Astrocyte (in vitro differentiated cells and primary cell): ENCODE measurements around the gene TMEM196.

Source experiments
- EZH2 ChIP-seq: IDR thresholded peaks from 2 replicates; pipeline ENCODE4 v1.6.1; 2012; ENCODE audit warnings: mild to moderate bottlenecking, low read length, inconsistent platforms; ENCODE audit not compliant: insufficient read depth
- TF ChIP-seq, protein P1 (sequence below): IDR thresholded peaks from 2 replicates; pipeline ENCODE4 v1.5.1; 2011; ENCODE audit warnings: low read depth, mild to moderate bottlenecking, inconsistent platforms, low read length, moderate library complexity; ENCODE audit not compliant: insufficient read depth

- TF ChIP-seq, protein P1, sequence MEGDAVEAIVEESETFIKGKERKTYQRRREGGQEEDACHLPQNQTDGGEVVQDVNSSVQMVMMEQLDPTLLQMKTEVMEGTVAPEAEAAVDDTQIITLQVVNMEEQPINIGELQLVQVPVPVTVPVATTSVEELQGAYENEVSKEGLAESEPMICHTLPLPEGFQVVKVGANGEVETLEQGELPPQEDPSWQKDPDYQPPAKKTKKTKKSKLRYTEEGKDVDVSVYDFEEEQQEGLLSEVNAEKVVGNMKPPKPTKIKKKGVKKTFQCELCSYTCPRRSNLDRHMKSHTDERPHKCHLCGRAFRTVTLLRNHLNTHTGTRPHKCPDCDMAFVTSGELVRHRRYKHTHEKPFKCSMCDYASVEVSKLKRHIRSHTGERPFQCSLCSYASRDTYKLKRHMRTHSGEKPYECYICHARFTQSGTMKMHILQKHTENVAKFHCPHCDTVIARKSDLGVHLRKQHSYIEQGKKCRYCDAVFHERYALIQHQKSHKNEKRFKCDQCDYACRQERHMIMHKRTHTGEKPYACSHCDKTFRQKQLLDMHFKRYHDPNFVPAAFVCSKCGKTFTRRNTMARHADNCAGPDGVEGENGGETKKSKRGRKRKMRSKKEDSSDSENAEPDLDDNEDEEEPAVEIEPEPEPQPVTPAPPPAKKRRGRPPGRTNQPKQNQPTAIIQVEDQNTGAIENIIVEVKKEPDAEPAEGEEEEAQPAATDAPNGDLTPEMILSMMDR: no peak
- TF ChIP-seq EZH2: no peak
These were observed 97.6 kb downstream of the TMEM196 start for GRCh38 chr7:19675816-19676215.
